ENCODE data around the gene AQP7. TPM values are rescaled to one million over a fixed set of nuclear protein-coding genes. Genes with fewer than 3 reads are reported as not detected.
"Not testable (repeated sequence)": the region's sequence is repeated elsewhere in the genome, so short reads cannot be mapped to it uniquely, and the experiment has no call there.

Gene AQP7
- total and polyA plus RNA-seq, 2 donors: 0.24 to 1.3 TPM

GRCh38 chr9:33374190-33374589 lies 28.2 kb downstream of the AQP7 start:
- DNase-seq (ENCODE audit: low read depth in 6 of 9, low spot score in 9 of 9): no peak
- WGBS: 98% methylated on average over 9 of the region's 9 CpGs
- Histone ChIP-seq H3K36me3 (ENCODE audit: control insufficient read depth in 2 of 2, insufficient read depth in 2 of 2, low read length in 1 of 2) (peaks cover 41 to 47% of the 10 kb centered on the region in 2 donors), H3K4me1 (ENCODE audit: control insufficient read depth in 2 of 2, insufficient read depth in 2 of 2, low read length in 2 of 2) (peaks cover 8 to 18% of the 10 kb centered on the region in 2 donors), H3K27ac (ENCODE audit: low read depth in 1 of 2, low read length in 1 of 2) (no peak overlapping the region), H3K9me3 (ENCODE audit: control insufficient read depth in 2 of 2, insufficient read depth in 1 of 2, low read length in 1 of 2) (peaks cover 0 to 6% of the 10 kb centered on the region in 2 donors), H3K27me3 (ENCODE audit: control insufficient read depth in 2 of 2, insufficient read depth in 1 of 2, low read length in 1 of 2) (no peaks in the 10 kb centered on the region), H3K4me3 (ENCODE audit: low read length in 2 of 2) (no peak overlapping the region)

GRCh38 chr9:33372900-33373299 lies 29.5 kb downstream of the AQP7 start:
- Histone ChIP-seq H3K36me3 (ENCODE audit: control insufficient read depth in 2 of 2, insufficient read depth in 2 of 2, low read length in 1 of 2) (peaks cover 49 to 58% of the 10 kb centered on the region in 2 donors), H3K9me3 (ENCODE audit: control insufficient read depth in 2 of 2, insufficient read depth in 1 of 2, low read length in 1 of 2) (peaks cover 0 to 6% of the 10 kb centered on the region in 2 donors), H3K4me3 (ENCODE audit: low read length in 2 of 2) (no peak overlapping the region), H3K4me1 (ENCODE audit: control insufficient read depth in 2 of 2, insufficient read depth in 2 of 2, low read length in 2 of 2) (peaks cover 8 to 18% of the 10 kb centered on the region in 2 donors), H3K27ac (ENCODE audit: low read depth in 1 of 2, low read length in 1 of 2) (no peak overlapping the region), H3K27me3 (ENCODE audit: control insufficient read depth in 2 of 2, insufficient read depth in 1 of 2, low read length in 1 of 2) (no peaks in the 10 kb centered on the region)
- 98% methylated on average over 4 of the region's 4 CpGs for WGBS
- DNase-seq (ENCODE audit: low read depth in 6 of 9, low spot score in 9 of 9): no peak

DNA sequence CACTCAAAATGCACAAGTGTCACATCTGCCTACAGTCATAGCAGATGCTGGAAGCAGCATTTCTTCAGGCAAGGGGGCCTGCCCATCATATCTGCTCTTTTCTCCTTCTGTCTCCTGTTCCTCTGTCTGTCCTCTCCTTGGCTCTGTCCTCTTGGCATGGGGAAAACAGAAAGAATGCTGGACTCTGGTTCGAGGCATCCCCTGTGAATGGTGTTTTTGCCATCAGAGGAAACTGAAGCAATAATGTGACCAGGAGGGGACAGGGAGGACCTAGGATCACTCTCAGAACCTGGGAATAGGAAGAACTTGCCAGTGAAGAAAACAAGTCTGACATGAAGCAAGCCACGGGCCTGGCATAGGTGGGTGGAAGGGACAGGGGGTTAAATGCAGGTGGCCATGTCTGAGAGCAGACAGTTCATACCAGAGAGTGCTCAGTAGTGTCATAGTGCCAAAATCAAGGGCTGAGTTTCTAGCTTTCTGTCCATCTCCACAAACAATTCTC lies 35.3 kb downstream of the AQP7 start:
- WGBS: 97% methylated on average over 2 of the region's 2 CpGs
- Histone ChIP-seq H3K27me3 (ENCODE audit: control insufficient read depth in 2 of 2, insufficient read depth in 1 of 2, low read length in 1 of 2) (no peaks in the 10 kb centered on the region), H3K36me3 (ENCODE audit: control insufficient read depth in 2 of 2, insufficient read depth in 2 of 2, low read length in 1 of 2) (peaks cover 72 to 74% of the 10 kb centered on the region in 2 donors), H3K27ac (ENCODE audit: low read depth in 1 of 2, low read length in 1 of 2) (no peak overlapping the region), H3K4me1 (ENCODE audit: control insufficient read depth in 2 of 2, insufficient read depth in 2 of 2, low read length in 2 of 2) (no peaks in the 10 kb centered on the region), H3K9me3 (ENCODE audit: control insufficient read depth in 2 of 2, insufficient read depth in 1 of 2, low read length in 1 of 2) (no peaks in the 10 kb centered on the region), H3K4me3 (ENCODE audit: low read length in 2 of 2) (no peak overlapping the region)
- DNase-seq (ENCODE audit: low read depth in 6 of 9, low spot score in 9 of 9): no peak

DNA sequence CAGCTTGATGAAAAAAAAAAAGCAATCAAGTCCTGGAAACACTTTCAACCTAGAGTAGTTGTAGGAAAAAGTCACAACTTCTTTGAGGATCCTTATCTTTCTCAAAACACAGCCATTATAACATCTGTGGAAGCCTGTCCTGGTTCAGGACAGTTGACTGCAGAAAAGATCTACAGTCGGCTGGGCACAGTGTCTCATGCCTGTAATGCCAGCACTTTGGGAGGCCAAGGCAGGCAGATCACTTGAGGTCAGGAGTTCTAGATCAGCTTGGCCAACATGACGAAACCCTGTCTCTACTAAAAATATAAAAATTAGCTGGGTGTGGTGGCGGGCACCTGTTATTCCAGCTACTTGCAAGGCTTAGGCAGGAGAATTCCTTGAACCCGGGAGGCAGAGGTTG lies 37.6 kb downstream of the AQP7 start:
- WGBS: 98% methylated on average over 4 of the region's 4 CpGs
- H3K4me1 ChIP-seq (ENCODE audit: control insufficient read depth in 2 of 2, insufficient read depth in 2 of 2, low read length in 2 of 2); DNase-seq (ENCODE audit: low read depth in 6 of 9, low spot score in 9 of 9); H3K9me3 ChIP-seq (ENCODE audit: control insufficient read depth in 2 of 2, insufficient read depth in 1 of 2, low read length in 1 of 2); H3K27ac ChIP-seq (ENCODE audit: low read depth in 1 of 2, low read length in 1 of 2); H3K27me3 ChIP-seq (ENCODE audit: control insufficient read depth in 2 of 2, insufficient read depth in 1 of 2, low read length in 1 of 2); H3K4me3 ChIP-seq (ENCODE audit: low read length in 2 of 2): not testable (repeated sequence)
- peaks cover 49 to 59% of the 10 kb centered on the region in 2 donors for H3K36me3 ChIP-seq (ENCODE audit: control insufficient read depth in 2 of 2, insufficient read depth in 2 of 2, low read length in 1 of 2)

- Histone ChIP-seq H3K36me3 (ENCODE audit: control insufficient read depth in 2 of 2, insufficient read depth in 2 of 2, low read length in 1 of 2) (peaks cover 45 to 60% of the 10 kb centered on the region in 2 donors), H3K4me3 (ENCODE audit: low read length in 2 of 2) (no peak overlapping the region), H3K27ac (ENCODE audit: low read depth in 1 of 2, low read length in 1 of 2) (no peak overlapping the region), H3K4me1 (ENCODE audit: control insufficient read depth in 2 of 2, insufficient read depth in 2 of 2, low read length in 2 of 2) (no peaks in the 10 kb centered on the region), H3K9me3 (ENCODE audit: control insufficient read depth in 2 of 2, insufficient read depth in 1 of 2, low read length in 1 of 2) (no peaks in the 10 kb centered on the region), H3K27me3 (ENCODE audit: control insufficient read depth in 2 of 2, insufficient read depth in 1 of 2, low read length in 1 of 2) (no peaks in the 10 kb centered on the region)
- DNase-seq (ENCODE audit: low read depth in 6 of 9, low spot score in 9 of 9): no peak
- WGBS: 99% methylated on average over 2 of the region's 2 CpGs
These were observed 38.2 kb downstream of the AQP7 start for GRCh38 chr9:33364127-33364526.

DNA sequence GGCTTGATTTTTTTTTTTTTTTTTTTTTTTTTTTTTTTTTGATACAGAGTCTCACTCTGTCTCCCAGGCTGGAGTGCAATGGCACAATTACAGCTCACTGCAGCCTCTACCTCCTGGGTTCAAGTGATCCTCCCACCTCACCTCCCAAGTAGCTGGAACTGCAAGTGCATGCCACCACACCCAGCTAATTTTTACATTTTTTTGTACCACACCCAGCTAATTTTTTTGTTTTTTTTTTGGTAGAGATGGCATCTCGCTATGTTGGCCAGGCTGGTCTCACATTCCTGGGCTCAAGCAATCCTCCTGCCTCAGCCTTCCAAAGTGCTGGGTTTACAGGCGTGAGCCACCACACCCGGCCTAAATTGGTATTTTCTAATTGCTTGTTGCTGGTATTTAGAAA lies 43.7 kb downstream of the AQP7 start:
- WGBS: 98% methylated on average over 3 of the region's 3 CpGs
- not testable (repeated sequence) for H3K9me3 ChIP-seq (ENCODE audit: control insufficient read depth in 2 of 2, insufficient read depth in 1 of 2, low read length in 1 of 2)
- peaks cover 11 to 22% of the 10 kb centered on the region in 2 donors for H3K36me3 ChIP-seq (ENCODE audit: control insufficient read depth in 2 of 2, insufficient read depth in 2 of 2, low read length in 1 of 2)

DNA sequence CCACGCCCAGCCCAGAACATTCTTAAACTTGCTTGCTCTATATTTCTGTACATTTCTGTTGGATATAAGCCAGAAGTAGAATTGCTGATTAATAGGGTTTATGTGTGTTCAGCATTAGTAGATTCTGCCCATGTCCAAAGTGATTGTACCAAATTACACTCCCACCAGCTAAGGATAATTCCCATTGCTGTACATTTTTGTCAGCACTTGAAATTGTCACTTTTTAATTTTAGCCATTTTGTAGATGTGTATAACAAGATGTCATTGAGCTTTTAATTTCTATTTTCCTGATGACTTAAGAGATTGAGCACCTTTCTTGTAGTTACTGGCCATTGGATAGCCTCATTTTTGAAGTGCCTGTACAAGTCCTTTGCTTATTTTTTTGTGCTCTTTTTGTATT lies 46.4 kb downstream of the AQP7 start:
- no peak for DNase-seq (ENCODE audit: low read depth in 6 of 9, low spot score in 9 of 9)
- no peak overlapping the region for H3K27ac ChIP-seq (ENCODE audit: low read depth in 1 of 2, low read length in 1 of 2)
- no peaks in the 10 kb centered on the region for H3K4me1 ChIP-seq (ENCODE audit: control insufficient read depth in 2 of 2, insufficient read depth in 2 of 2, low read length in 2 of 2)
- H3K36me3 ChIP-seq (ENCODE audit: control insufficient read depth in 2 of 2, insufficient read depth in 2 of 2, low read length in 1 of 2): peaks cover 16 to 25% of the 10 kb centered on the region in 2 donors
- no peaks in the 10 kb centered on the region for H3K9me3 ChIP-seq (ENCODE audit: control insufficient read depth in 2 of 2, insufficient read depth in 1 of 2, low read length in 1 of 2)
- 96% methylated on average over 1 of the region's 1 CpG for WGBS
- H3K4me3 ChIP-seq (ENCODE audit: low read length in 2 of 2): no peak overlapping the region
- no peaks in the 10 kb centered on the region for H3K27me3 ChIP-seq (ENCODE audit: control insufficient read depth in 2 of 2, insufficient read depth in 1 of 2, low read length in 1 of 2)

More for the DNA sequence above, 43.7 kb downstream of the AQP7 start:
- H3K4me1 ChIP-seq (ENCODE audit: control insufficient read depth in 2 of 2, insufficient read depth in 2 of 2, low read length in 2 of 2); DNase-seq (ENCODE audit: low read depth in 6 of 9, low spot score in 9 of 9); H3K4me3 ChIP-seq (ENCODE audit: low read length in 2 of 2); H3K27me3 ChIP-seq (ENCODE audit: control insufficient read depth in 2 of 2, insufficient read depth in 1 of 2, low read length in 1 of 2); H3K27ac ChIP-seq (ENCODE audit: low read depth in 1 of 2, low read length in 1 of 2): not testable (repeated sequence)

GRCh38 chr9:33354651-33355211 lies 47.6 kb downstream of the AQP7 start:
- no peaks in the 10 kb centered on the region for H3K9me3 ChIP-seq (ENCODE audit: control insufficient read depth in 2 of 2, insufficient read depth in 1 of 2, low read length in 1 of 2)
- H3K36me3 ChIP-seq (ENCODE audit: control insufficient read depth in 2 of 2, insufficient read depth in 2 of 2, low read length in 1 of 2): peaks cover 18% of the 10 kb centered on the region in 2 donors
- 88% methylated on average over 5 of the region's 5 CpGs for WGBS
- no peaks in the 10 kb centered on the region for H3K27me3 ChIP-seq (ENCODE audit: control insufficient read depth in 2 of 2, insufficient read depth in 1 of 2, low read length in 1 of 2)
- no peaks in the 10 kb centered on the region for H3K4me1 ChIP-seq (ENCODE audit: control insufficient read depth in 2 of 2, insufficient read depth in 2 of 2, low read length in 2 of 2)
- DNase-seq (ENCODE audit: low read depth in 6 of 9, low spot score in 9 of 9): no peak
- H3K27ac ChIP-seq (ENCODE audit: low read depth in 1 of 2, low read length in 1 of 2): no peak overlapping the region
- H3K4me3 ChIP-seq (ENCODE audit: low read length in 2 of 2): no peak overlapping the region

DNA sequence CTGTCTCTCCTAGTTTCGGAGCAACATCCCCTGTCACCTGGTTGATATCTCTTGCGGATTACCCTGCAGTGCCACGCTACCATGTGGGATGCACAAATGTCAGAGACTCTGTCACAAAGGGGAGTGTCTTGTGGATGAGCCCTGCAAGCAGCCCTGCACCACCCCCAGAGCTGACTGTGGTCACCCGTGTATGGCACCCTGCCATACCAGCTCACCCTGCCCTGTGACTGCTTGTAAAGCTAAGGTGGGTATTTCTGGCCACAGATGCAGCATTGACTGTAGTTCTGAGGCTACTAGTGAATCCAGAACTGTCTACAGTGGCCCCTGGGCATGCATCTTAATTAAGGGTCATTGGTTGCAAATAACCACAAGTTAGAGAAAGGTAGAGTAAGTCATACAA lies 50.8 kb downstream of the AQP7 start:
- no peak overlapping the region for H3K27ac ChIP-seq (ENCODE audit: low read depth in 1 of 2, low read length in 1 of 2)
- whole genome bisulfite sequencing: 94% methylated on average over 4 of the region's 4 CpGs
- no peak for DNase-seq (ENCODE audit: low read depth in 6 of 9, low spot score in 9 of 9)
- no peaks in the 10 kb centered on the region for H3K9me3 ChIP-seq (ENCODE audit: control insufficient read depth in 2 of 2, insufficient read depth in 1 of 2, low read length in 1 of 2)
- peaks cover 35 to 47% of the 10 kb centered on the region in 2 donors for H3K36me3 ChIP-seq (ENCODE audit: control insufficient read depth in 2 of 2, insufficient read depth in 2 of 2, low read length in 1 of 2)
- no peak overlapping the region for H3K4me3 ChIP-seq (ENCODE audit: low read length in 2 of 2)
- H3K27me3 ChIP-seq (ENCODE audit: control insufficient read depth in 2 of 2, insufficient read depth in 1 of 2, low read length in 1 of 2): no peaks in the 10 kb centered on the region
- no peaks in the 10 kb centered on the region for H3K4me1 ChIP-seq (ENCODE audit: control insufficient read depth in 2 of 2, insufficient read depth in 2 of 2, low read length in 2 of 2)
